ENCODE measurements around the gene ETS2.
"Not testable (repeated sequence)": the region's sequence is repeated elsewhere in the genome, so short reads cannot be mapped to it uniquely, and the experiment has no call there.

DNA sequence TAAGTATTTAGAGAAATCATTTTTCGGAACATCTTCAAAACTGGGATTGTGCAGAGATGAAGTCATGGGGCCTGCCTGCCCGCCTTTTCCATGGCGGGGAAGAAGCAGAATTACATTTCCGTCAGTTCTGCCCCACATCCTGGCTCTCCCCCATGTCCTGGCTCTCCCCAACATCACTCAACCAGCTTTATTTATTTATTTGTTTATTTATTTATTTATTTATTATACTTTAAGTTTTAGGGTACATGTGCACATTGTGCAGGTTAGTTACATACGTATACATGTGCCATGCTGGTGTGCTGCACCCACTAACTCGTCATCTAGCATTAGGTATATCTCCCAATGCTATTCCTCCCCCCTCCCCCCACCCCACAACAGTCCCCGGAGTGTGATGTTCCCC lies 22.4 kb downstream of the ETS2 start:
- TF ChIP-seq CREB5 (CRISPR knock-in tag; IDR thresholded peaks at IDR 0.05; ENCODE audit: low read depth); ZC3H10 (CRISPR knock-in tag; IDR thresholded peaks at IDR 0.05); CSDC2 (CRISPR knock-in tag; IDR thresholded peaks at IDR 0.05); ZFP30 (CRISPR knock-in tag; IDR thresholded peaks at IDR 0.05); GLIS3 (CRISPR knock-in tag; IDR thresholded peaks at IDR 0.05); ZNF8 (CRISPR knock-in tag; IDR thresholded peaks at IDR 0.05); OSR1 (CRISPR knock-in tag; IDR thresholded peaks at IDR 0.05); ESRRG (CRISPR knock-in tag; IDR thresholded peaks at IDR 0.05); TCF4 (CRISPR knock-in tag; IDR thresholded peaks at IDR 0.05; ENCODE audit: borderline replicate concordance); CSRNP3 (CRISPR knock-in tag; IDR thresholded peaks at IDR 0.05); ZFP3 (CRISPR knock-in tag; IDR thresholded peaks at IDR 0.05); BACH2 (CRISPR knock-in tag; IDR thresholded peaks at IDR 0.05; ENCODE audit: borderline replicate concordance); ARNTL (CRISPR knock-in tag; IDR thresholded peaks at IDR 0.05; ENCODE audit: borderline replicate concordance, low read depth): not testable (repeated sequence)
- TF ChIP-seq, protein P1, sequence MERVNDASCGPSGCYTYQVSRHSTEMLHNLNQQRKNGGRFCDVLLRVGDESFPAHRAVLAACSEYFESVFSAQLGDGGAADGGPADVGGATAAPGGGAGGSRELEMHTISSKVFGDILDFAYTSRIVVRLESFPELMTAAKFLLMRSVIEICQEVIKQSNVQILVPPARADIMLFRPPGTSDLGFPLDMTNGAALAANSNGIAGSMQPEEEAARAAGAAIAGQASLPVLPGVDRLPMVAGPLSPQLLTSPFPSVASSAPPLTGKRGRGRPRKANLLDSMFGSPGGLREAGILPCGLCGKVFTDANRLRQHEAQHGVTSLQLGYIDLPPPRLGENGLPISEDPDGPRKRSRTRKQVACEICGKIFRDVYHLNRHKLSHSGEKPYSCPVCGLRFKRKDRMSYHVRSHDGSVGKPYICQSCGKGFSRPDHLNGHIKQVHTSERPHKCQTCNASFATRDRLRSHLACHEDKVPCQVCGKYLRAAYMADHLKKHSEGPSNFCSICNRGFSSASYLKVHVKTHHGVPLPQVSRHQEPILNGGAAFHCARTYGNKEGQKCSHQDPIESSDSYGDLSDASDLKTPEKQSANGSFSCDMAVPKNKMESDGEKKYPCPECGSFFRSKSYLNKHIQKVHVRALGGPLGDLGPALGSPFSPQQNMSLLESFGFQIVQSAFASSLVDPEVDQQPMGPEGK (CRISPR knock-in tag; IDR thresholded peaks at IDR 0.05; ENCODE audit: borderline replicate concordance) = not testable (repeated sequence)

All from SK-N-SH treated with all-trans-retinoic acid at 6 μM for 48 hours (cell line).